ENCODE measurements around the gene DENND1A. TPM values are rescaled to one million over a fixed set of nuclear protein-coding genes. Genes with fewer than 3 reads are reported as not detected.

The DENND1A gene
- total and polyA plus RNA-seq, 4 donors, result 7.9 to 22.0 (median 13.9) TPM

GRCh38 chr9:123753669-123754258 lies 176.2 kb downstream of the DENND1A start:
- no peak for DNase-seq (ENCODE audit: low spot score)
- no peak overlapping the region for H3K4me3 ChIP-seq (ENCODE audit: low read depth in 1 of 3, low read length in 3 of 3)
- no peak overlapping the region for H3K27ac ChIP-seq (ENCODE audit: low read depth in 1 of 2, low read length in 2 of 2)
- TF ChIP-seq REST (IDR thresholded peaks at IDR 0.05), result no peak
- TF ChIP-seq RXRA (IDR thresholded peaks at IDR 0.05), result no peak
- no peak for TF ChIP-seq ZBTB33 (IDR thresholded peaks at IDR 0.05)
- H3K27me3 ChIP-seq (ENCODE audit: control insufficient read depth in 4 of 4, insufficient read depth in 4 of 4, low read length in 3 of 4), result no peaks in the 10 kb centered on the region
- H3K4me1 ChIP-seq (ENCODE audit: control insufficient read depth in 4 of 4, insufficient read depth in 4 of 4, low read length in 3 of 4), result peaks cover 4 to 17% (median 13%) of the 10 kb centered on the region in 4 donors
- H3K9me3 ChIP-seq (ENCODE audit: control insufficient read depth in 4 of 4, low read length in 3 of 4), result no peaks in the 10 kb centered on the region
- no peaks in the 10 kb centered on the region for H3K36me3 ChIP-seq (ENCODE audit: control insufficient read depth in 4 of 4, insufficient read depth in 3 of 4, low read depth in 1 of 4, low read length in 3 of 4)
- 92% methylated on average over 2 of the region's 2 CpGs for WGBS
- no peak overlapping the region for H3K9ac ChIP-seq (ENCODE audit: low read depth in 1 of 2, low read length in 2 of 2)

GRCh38 chr9:123753016-123753415 lies 176.9 kb downstream of the DENND1A start:
- Histone ChIP-seq H3K36me3 (ENCODE audit: control insufficient read depth in 4 of 4, insufficient read depth in 3 of 4, low read depth in 1 of 4, low read length in 3 of 4) (no peaks in the 10 kb centered on the region), H3K4me1 (ENCODE audit: control insufficient read depth in 4 of 4, insufficient read depth in 4 of 4, low read length in 3 of 4) (peaks cover under 1 to 13% (median 9%) of the 10 kb centered on the region in 4 donors), H3K9me3 (ENCODE audit: control insufficient read depth in 4 of 4, low read length in 3 of 4) (no peaks in the 10 kb centered on the region), H3K27me3 (ENCODE audit: control insufficient read depth in 4 of 4, insufficient read depth in 4 of 4, low read length in 3 of 4) (no peaks in the 10 kb centered on the region), H3K27ac (ENCODE audit: low read depth in 1 of 2, low read length in 2 of 2) (no peak overlapping the region), H3K9ac (ENCODE audit: low read depth in 1 of 2, low read length in 2 of 2) (no peak overlapping the region), H3K4me3 (ENCODE audit: low read depth in 1 of 3, low read length in 3 of 3) (no peak overlapping the region)
- DNase-seq (ENCODE audit: low spot score), result no peak
- WGBS, result 82% methylated on average over 1 of the region's 1 CpG
- TF ChIP-seq SP1 (IDR thresholded peaks at IDR 0.05) (no peak), FOXA2 (IDR thresholded peaks at IDR 0.05) (no peak), JUND (IDR thresholded peaks at IDR 0.05) (no peak), MAX (IDR thresholded peaks at IDR 0.05) (no peak), TAF1 (conservative IDR thresholded peaks at IDR 0.05) (no peak), GABPA (IDR thresholded peaks at IDR 0.05 in 1 of 2, conservative IDR thresholded peaks at IDR 0.05 in 1 of 2) (no peak), EGR1 (IDR thresholded peaks at IDR 0.05; ENCODE audit: low read depth in 2 of 2) (no peak), YY1 (IDR thresholded peaks at IDR 0.05) (no peak), RAD21 (IDR thresholded peaks at IDR 0.05) (no peak), CTCF (IDR thresholded peaks at IDR 0.05; ENCODE audit: low read depth, low read length, missing input control) (no peak), HNF4G (IDR thresholded peaks at IDR 0.05) (no peak), RXRA (IDR thresholded peaks at IDR 0.05) (no peak), HNF4A (conservative IDR thresholded peaks at IDR 0.05) (no peak), ZBTB33 (IDR thresholded peaks at IDR 0.05) (no peak), REST (IDR thresholded peaks at IDR 0.05) (no peak), ATF3 (IDR thresholded peaks at IDR 0.05) (no peak)
